Hepatocyte (in vitro differentiated cells): ENCODE results near the gene FOXL2NB.

Experiments used
- CTCF ChIP-seq: fragments of 200-600 bp; sonication (generic); IDR thresholded peaks from 2 replicates; pipeline ENCODE4 v1.5.1; 2016; ENCODE audit warnings: antibody characterized with exemption, mild to moderate bottlenecking; ENCODE audit not compliant: poor library complexity
- EZH2phosphoT487 ChIP-seq: fragments of 200-600 bp; sonication (generic); IDR thresholded peaks from one replicate; pipeline ENCODE4 v1.6.1; 2018; ENCODE audit warnings: antibody characterized with exemption, mild to moderate bottlenecking, low read depth, moderate library complexity; ENCODE audit not compliant: unreplicated experiment, severe bottlenecking

- TF ChIP-seq CTCF: no peak
- no peak for TF ChIP-seq EZH2phosphoT487
Measured at GRCh38 chr3:138962854-138963560, 16.0 kb downstream of the FOXL2NB start.
